HEK293T (cell line): ENCODE results near the gene RNF6.

Experiments
- CTCF ChIA-PET: fragments of 350-600 bp; formaldehyde crosslinking; extraction: SDS; loops from one replicate; lab custom pipeline; 2021; ENCODE audit warnings: antibody characterized with exemption, inconsistent platforms; lab: Yijun Ruan, JAX
- POLR2A ChIA-PET: fragments of 350-600 bp; formaldehyde crosslinking; extraction: SDS; loops from one replicate; lab custom pipeline; 2020; ENCODE audit warnings: antibody characterized with exemption, inconsistent platforms; lab: Yijun Ruan, JAX
- DNase-seq: peaks from one replicate; pipeline ENCODE4 v3.0.0; 2012; ENCODE audit warnings: mixed read lengths; ENCODE audit errors: extremely low spot score
- ARNT ChIP-seq: fragments of 450-650 bp; IDR thresholded peaks from 2 replicates; pipeline ENCODE4 v1.6.1; 2017; ENCODE audit warnings: mild to moderate bottlenecking
- BHLHE40 ChIP-seq: fragments of 450-650 bp; IDR thresholded peaks from 2 replicates; pipeline ENCODE4 v1.6.1; 2016; ENCODE audit warnings: mild to moderate bottlenecking, moderate library complexity, borderline replicate concordance
- CTBP1 ChIP-seq: fragments of 450-650 bp; IDR thresholded peaks from 2 replicates; pipeline ENCODE4 v1.6.1; 2016; ENCODE audit warnings: borderline replicate concordance
- ELF4 ChIP-seq: fragments of 450-650 bp; IDR thresholded peaks from 2 replicates; pipeline ENCODE4 v1.6.1; 2017; ENCODE audit warnings: antibody characterized with exemption
- FOXA1 ChIP-seq: fragments of 450-650 bp; IDR thresholded peaks from 2 replicates; pipeline ENCODE4 v1.6.1; 2016; ENCODE audit warnings: mild to moderate bottlenecking
- FOXK2 ChIP-seq: fragments of 450-650 bp; IDR thresholded peaks from 2 replicates; pipeline ENCODE4 v1.6.1; 2016; ENCODE audit warnings: mild to moderate bottlenecking
- FOXM1 ChIP-seq: fragments of 450-650 bp; IDR thresholded peaks from 2 replicates; pipeline ENCODE4 v1.6.1; 2017; ENCODE audit warnings: mild to moderate bottlenecking, borderline replicate concordance
- HDGF ChIP-seq: fragments of 450-650 bp; IDR thresholded peaks from 2 replicates; pipeline ENCODE4 v1.6.1; 2017; ENCODE audit warnings: antibody characterized with exemption, borderline replicate concordance
- L3MBTL2 ChIP-seq: fragments of 450-650 bp; conservative IDR thresholded peaks from 2 replicates; pipeline ENCODE4 v1.6.1; 2016; ENCODE audit warnings: mild to moderate bottlenecking
- LEF1 ChIP-seq: fragments of 450-650 bp; IDR thresholded peaks from 2 replicates; pipeline ENCODE4 v1.6.1; 2017; ENCODE audit warnings: mild to moderate bottlenecking, borderline replicate concordance
- NFRKB ChIP-seq: fragments of 450-650 bp; IDR thresholded peaks from 2 replicates; pipeline ENCODE4 v1.6.1; 2016; ENCODE audit warnings: mild to moderate bottlenecking, moderate library complexity
- PKNOX1 ChIP-seq: fragments of 450-650 bp; IDR thresholded peaks from 2 replicates; pipeline ENCODE4 v1.6.1; 2016
- SP1 ChIP-seq: fragments of 450-650 bp; IDR thresholded peaks from 2 replicates; pipeline ENCODE4 v1.6.1; 2017
- SUZ12 ChIP-seq: fragments of 450-650 bp; IDR thresholded peaks from 2 replicates; pipeline ENCODE4 v1.6.1; 2016; ENCODE audit warnings: mild to moderate bottlenecking
- TARDBP ChIP-seq: fragments of 450-650 bp; IDR thresholded peaks from 2 replicates; pipeline ENCODE4 v1.6.1; 2016
- ZNF384 ChIP-seq: fragments of 450-650 bp; IDR thresholded peaks from 2 replicates; pipeline ENCODE4 v1.6.1; 2016

Gene RNF6

DNA sequence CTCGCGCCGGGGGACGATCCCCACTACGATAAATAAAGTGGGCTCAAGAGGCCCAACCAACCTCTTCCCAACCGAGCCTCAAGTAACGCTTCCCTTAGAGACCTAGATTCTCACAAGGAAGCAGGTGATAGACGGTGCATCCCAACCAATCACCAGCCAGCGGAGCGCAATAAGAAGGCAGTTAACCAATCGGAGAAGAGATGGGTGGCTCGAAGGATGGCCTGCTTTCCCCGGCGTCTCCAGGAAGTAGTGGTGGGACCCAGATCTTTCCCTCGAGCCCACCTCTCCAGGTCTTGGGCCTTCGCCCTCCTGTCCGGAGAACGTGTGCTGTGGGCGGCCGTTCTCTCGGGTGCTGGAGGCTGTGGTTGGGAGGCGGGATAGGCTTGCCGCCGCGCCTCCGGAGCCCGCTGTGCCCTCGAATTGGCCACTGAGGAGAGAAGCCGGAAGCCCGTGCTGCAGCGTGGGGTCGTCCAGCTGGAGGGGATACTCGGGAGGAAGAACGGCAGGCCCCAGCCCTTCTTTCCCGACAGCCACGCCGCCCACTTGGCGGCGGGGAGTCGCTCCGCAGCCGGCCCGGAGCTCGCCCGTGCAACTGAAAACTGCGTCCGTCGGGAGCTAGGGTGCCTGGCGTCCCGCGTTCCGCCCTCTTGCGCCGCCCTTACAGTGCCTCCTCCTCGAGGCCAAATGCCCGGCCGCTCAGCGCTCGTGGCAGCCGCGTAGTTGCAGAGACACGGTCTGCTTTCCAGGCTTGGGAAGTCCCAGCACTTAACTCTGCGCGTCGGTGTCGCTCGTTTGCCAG lies at the start of gene RNF6:
Gene RNF6, minus strand, starts transcription at position 594 of the 799 bp plus-strand sequence. CDS start 2,665 bp downstream, outside the sequence.
- POLR2A ChIA-PET = interaction anchor here (0.7 to 2.0 kb wide), 6 partner anchors 12 to 34 kb away, joined by 3 to 5 read pairs (median 4); no protein-coding TSS in a partner anchor

DNA sequence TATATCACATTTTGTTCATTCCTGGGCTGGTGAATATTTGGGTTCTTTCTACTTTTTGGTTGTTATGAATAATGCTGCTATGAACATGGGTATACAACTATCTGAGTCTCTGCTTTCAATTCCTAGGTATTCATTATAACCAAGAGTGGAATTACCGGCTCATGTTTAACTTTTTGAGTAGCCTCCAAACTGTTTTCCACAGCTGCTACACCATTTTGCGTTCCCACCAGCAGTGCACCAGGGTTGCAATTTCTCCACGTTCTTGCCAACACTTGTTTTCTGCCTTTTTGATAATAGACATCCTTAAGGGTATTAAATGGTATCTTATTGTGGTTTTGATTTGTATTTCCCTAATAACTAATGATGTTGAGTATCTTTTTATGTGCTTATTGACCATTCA lies 48.6 kb upstream of the RNF6 start:
- no peak for DNase-seq
- POLR2A ChIA-PET = no interaction called here
- no peak for TF ChIP-seq ARNT
- no peak for TF ChIP-seq L3MBTL2
- no peak for TF ChIP-seq SUZ12
- no peak for TF ChIP-seq ZNF384
- no peak for TF ChIP-seq PKNOX1
- TF ChIP-seq SP1 = no peak
- TF ChIP-seq FOXM1 = no peak
- TF ChIP-seq HDGF = no peak
- TF ChIP-seq FOXA1 = no peak
- TF ChIP-seq BHLHE40 = no peak
- no peak for TF ChIP-seq TARDBP
- TF ChIP-seq NFRKB = no peak
- TF ChIP-seq LEF1 = no peak
- TF ChIP-seq CTBP1 = no peak
- CTCF ChIA-PET = no interaction called here

More for the DNA sequence above, at the start of gene RNF6:
- TF ChIP-seq SP1 (no peak), CTBP1 (no peak), ELF4 (peak; percentile 46), PKNOX1 (peak; percentile 98), ARNT (0 out of 2 replicates have a peak, but pooled peaks have one; percentile 30), L3MBTL2 (peak; percentile 73)
- CTCF ChIA-PET = interaction anchor here (0.7 kb wide), 1 partner anchor 709 kb away, joined by 3 read pairs; no protein-coding TSS in a partner anchor
- DNase-seq = peak; percentile 89

- TF ChIP-seq ZNF384 (no peak), FOXA1 (no peak), CTBP1 (no peak), ELF4 (no peak), L3MBTL2 (no peak), SUZ12 (no peak), ARNT (no peak), NFRKB (no peak), HDGF (no peak), TARDBP (no peak), PKNOX1 (no peak), FOXM1 (no peak), BHLHE40 (no peak), LEF1 (no peak), FOXK2 (no peak), SP1 (no peak)
- ChIA-PET POLR2A (no interaction called here), CTCF (interaction anchor here (1.0 kb wide), 1 partner anchor 12 kb away, joined by 3 read pairs; the partner anchor contains the start of gene CDK8)
- DNase-seq = no peak
Observed at GRCh38 chr13:26266311-26266710, 44.2 kb upstream of the RNF6 start.

DNA sequence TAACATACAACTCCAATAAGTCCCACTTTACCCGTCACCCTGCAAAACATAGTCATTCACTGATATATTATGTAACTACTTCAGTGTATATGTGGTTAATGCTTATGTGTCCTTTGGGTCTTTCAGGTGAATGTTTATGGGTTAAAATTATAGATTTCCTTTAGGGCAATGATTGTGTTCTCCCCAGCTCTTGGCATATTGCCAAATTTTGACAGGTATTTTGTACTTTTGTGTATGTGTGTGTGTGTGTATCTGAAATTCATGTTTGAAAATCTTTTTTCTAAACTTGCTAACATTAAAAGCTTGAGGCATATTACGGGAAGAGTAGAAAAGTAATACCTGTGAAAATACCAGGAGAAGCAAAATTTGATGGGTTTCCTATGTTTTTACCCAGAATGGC lies 40.0 kb upstream of the RNF6 start:
- POLR2A ChIA-PET = no interaction called here
- CTCF ChIA-PET = no interaction called here
- DNase-seq = no peak
- TF ChIP-seq HDGF = no peak

DNA sequence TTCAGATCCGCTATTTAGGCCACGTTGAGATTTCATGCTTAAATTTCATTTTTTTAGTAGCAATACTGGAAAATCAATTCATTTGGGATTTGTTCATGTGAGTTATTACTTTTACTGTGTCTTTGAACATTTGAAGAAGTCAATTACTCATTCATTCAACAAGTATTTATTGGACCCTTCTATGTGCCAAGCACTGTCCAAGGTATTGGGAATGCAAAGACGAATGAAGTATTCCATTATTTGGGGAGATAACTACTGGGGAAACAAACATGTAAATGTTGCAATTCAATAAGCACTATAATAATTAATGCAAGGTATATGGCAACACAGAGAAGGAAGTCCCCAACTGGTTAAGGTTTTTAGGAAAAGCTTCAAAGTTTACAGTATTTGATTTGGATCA lies 37.5 kb upstream of the RNF6 start:
- ChIA-PET CTCF (no interaction called here), POLR2A (no interaction called here)
- no peak for TF ChIP-seq SP1
- TF ChIP-seq CTBP1 = no peak
- no peak for TF ChIP-seq L3MBTL2
- no peak for TF ChIP-seq ARNT
- no peak for TF ChIP-seq FOXK2
- TF ChIP-seq HDGF = no peak
- TF ChIP-seq TARDBP = no peak
- no peak for TF ChIP-seq LEF1
- no peak for TF ChIP-seq ELF4
- no peak for TF ChIP-seq ZNF384
- no peak for TF ChIP-seq PKNOX1
- no peak for TF ChIP-seq SUZ12
- TF ChIP-seq FOXM1 = no peak
- no peak for TF ChIP-seq FOXA1
- no peak for TF ChIP-seq BHLHE40
- no peak for TF ChIP-seq NFRKB
- DNase-seq = no peak
